Measurements from ENCODE around the gene PCLO. TPM values are rescaled to one million over a fixed set of nuclear protein-coding genes. Genes with fewer than 3 reads are reported as not detected.
A peak's percentile ranks its signal among the peaks of the same experiment; 100 is the strongest.

PCLO gene
- total RNA-seq, 1 donor from 2014 or later, result 6.7 TPM

- Mint-ChIP-seq H3K36me3 (no peaks in the 10 kb centered on the region), H3K27ac (no peak overlapping the region), H3K9me3 (no peaks in the 10 kb centered on the region), H3K27me3 (no peaks in the 10 kb centered on the region), H3K4me3 (no peak overlapping the region), H3K4me1 (ENCODE audit: unreplicated experiment) (no peaks in the 10 kb centered on the region)
- no peak for DNase-seq (ENCODE audit: extremely low spot score, unreplicated experiment)
- TF ChIP-seq CTCF (conservative IDR thresholded peaks at IDR 0.05), result no peak
These were observed 20.8 kb downstream of the PCLO start for GRCh38 chr7:83141927-83142326.

- Mint-ChIP-seq H3K27ac (peak overlapping the region; percentile 26), H3K4me3 (no peak overlapping the region), H3K36me3 (peaks cover 7% of the 10 kb centered on the region), H3K27me3 (no peaks in the 10 kb centered on the region), H3K4me1 (ENCODE audit: unreplicated experiment) (peaks cover 5% of the 10 kb centered on the region), H3K9me3 (no peaks in the 10 kb centered on the region)
- no peak for TF ChIP-seq CTCF (conservative IDR thresholded peaks at IDR 0.05)
- no peak for DNase-seq (ENCODE audit: extremely low spot score, unreplicated experiment)
These were observed 31.8 kb downstream of the PCLO start for GRCh38 chr7:83130623-83131545.

GRCh38 chr7:83130191-83130590 is 32.5 kb downstream of the PCLO start:
- no peak for DNase-seq (ENCODE audit: extremely low spot score, unreplicated experiment)
- no peaks in the 10 kb centered on the region for H3K9me3 Mint-ChIP-seq
- H3K4me3 Mint-ChIP-seq, result no peak overlapping the region
- H3K27ac Mint-ChIP-seq, result no peak overlapping the region
- peaks cover 5% of the 10 kb centered on the region for H3K4me1 Mint-ChIP-seq (ENCODE audit: unreplicated experiment)
- H3K36me3 Mint-ChIP-seq, result peaks cover 4% of the 10 kb centered on the region
- no peak for TF ChIP-seq CTCF (conservative IDR thresholded peaks at IDR 0.05)
- H3K27me3 Mint-ChIP-seq, result no peaks in the 10 kb centered on the region

- Mint-ChIP-seq H3K4me1 (ENCODE audit: unreplicated experiment) (no peaks in the 10 kb centered on the region), H3K27ac (no peak overlapping the region), H3K27me3 (no peaks in the 10 kb centered on the region), H3K4me3 (no peak overlapping the region), H3K36me3 (peaks cover 8% of the 10 kb centered on the region), H3K9me3 (peaks cover 6% of the 10 kb centered on the region)
- no peak for TF ChIP-seq CTCF (conservative IDR thresholded peaks at IDR 0.05)
- no peak for DNase-seq (ENCODE audit: extremely low spot score, unreplicated experiment)
These were observed 43.2 kb downstream of the PCLO start for GRCh38 chr7:83119494-83119893.

- H3K27ac Mint-ChIP-seq, result no peak overlapping the region
- H3K4me3 Mint-ChIP-seq, result no peak overlapping the region
- H3K4me1 Mint-ChIP-seq (ENCODE audit: unreplicated experiment), result no peaks in the 10 kb centered on the region
- H3K36me3 Mint-ChIP-seq, result peaks cover 8% of the 10 kb centered on the region
- TF ChIP-seq CTCF (conservative IDR thresholded peaks at IDR 0.05), result no peak
- no peak for DNase-seq (ENCODE audit: extremely low spot score, unreplicated experiment)
- peaks cover 6% of the 10 kb centered on the region for H3K9me3 Mint-ChIP-seq
- H3K27me3 Mint-ChIP-seq, result no peaks in the 10 kb centered on the region
These were observed 43.7 kb downstream of the PCLO start for GRCh38 chr7:83119026-83119382.

All from type B pancreatic cell (in vitro differentiated cells).